ENCODE data around the gene NLGN2. TPM values are rescaled to one million over a fixed set of nuclear protein-coding genes. Genes with fewer than 3 reads are reported as not detected.

Gene NLGN2
- polyA plus RNA-seq, 1 donor from 2014 or later, result 13.8 TPM

GRCh38 chr17:7428557-7428956, 20.9 kb downstream of the NLGN2 start, which contains the start of gene SPEM3:
TSS of gene SPEM3 (plus strand) at chr17:7428857. CDS start at chr17:7428903, 46 bp downstream.
- Histone ChIP-seq H3K79me2 (replicated peaks; ENCODE audit: insufficient read depth, low read length) (no peaks in the 10 kb centered on the region), H2AFZ (ENCODE audit: low read depth, low read length) (no peak within 1 kb of the TSS), H3K36me3 (ENCODE audit: insufficient read depth, low read length) (no peaks in the 10 kb centered on the region), H3K27ac (ENCODE audit: low read length) (no peak within 1 kb of the TSS), H3K9ac (ENCODE audit: low read length) (no peak within 1 kb of the TSS), H3K27me3 (ENCODE audit: insufficient read depth, low read depth, low read length) (no peaks in the 10 kb centered on the region), H4K20me1 (ENCODE audit: insufficient read depth) (no peaks in the 10 kb centered on the region), H3K4me3 (ENCODE audit: low read length) (no peak within 1 kb of the TSS), H3F3A (ENCODE audit: insufficient read depth, low read length, poor library complexity, severe bottlenecking) (no peaks in the 10 kb centered on the region), H3K4me2 (ENCODE audit: low read length) (no peak within 1 kb of the TSS), H3K9me2 (ENCODE audit: insufficient read depth, low read length) (no peaks in the 10 kb centered on the region), H3K9me3 (ENCODE audit: low read length) (no peaks in the 10 kb centered on the region)
- TF ChIP-seq EZH2 (IDR thresholded peaks at IDR 0.05; ENCODE audit: borderline replicate concordance, insufficient read depth, low read length, poor library complexity, severe bottlenecking) (no peak), MXI1 (conservative IDR thresholded peaks at IDR 0.05; ENCODE audit: poor library complexity, severe bottlenecking) (no peak), EP300 (conservative IDR thresholded peaks at IDR 0.05; ENCODE audit: poor library complexity, severe bottlenecking) (no peak), SMC3 (conservative IDR thresholded peaks at IDR 0.05; ENCODE audit: poor library complexity) (no peak), POLR2AphosphoS5 (IDR thresholded peaks at IDR 0.05) (no peak), TAF1 (IDR thresholded peaks at IDR 0.05; ENCODE audit: low read depth) (no peak), RAD21 (conservative IDR thresholded peaks at IDR 0.05) (no peak), REST (IDR thresholded peaks at IDR 0.05; ENCODE audit: borderline replicate concordance) (no peak), CTCF (IDR thresholded peaks at IDR 0.05; ENCODE audit: poor library complexity, severe bottlenecking) (no peak)

GRCh38 chr17:7429722-7430121, 22.1 kb downstream of the NLGN2 start:
- Histone ChIP-seq H3K27ac (ENCODE audit: low read length) (no peak overlapping the region), H3K36me3 (ENCODE audit: insufficient read depth, low read length) (no peaks in the 10 kb centered on the region), H3K9me2 (ENCODE audit: insufficient read depth, low read length) (no peaks in the 10 kb centered on the region), H3K9me3 (ENCODE audit: low read length) (no peaks in the 10 kb centered on the region), H2AFZ (ENCODE audit: low read depth, low read length) (no peak overlapping the region), H4K20me1 (ENCODE audit: insufficient read depth) (no peaks in the 10 kb centered on the region), H3K4me2 (ENCODE audit: low read length) (no peak overlapping the region), H3K9ac (ENCODE audit: low read length) (no peak overlapping the region), H3K79me2 (replicated peaks; ENCODE audit: insufficient read depth, low read length) (no peaks in the 10 kb centered on the region), H3K27me3 (ENCODE audit: insufficient read depth, low read depth, low read length) (no peaks in the 10 kb centered on the region), H3K4me3 (ENCODE audit: low read length) (no peak overlapping the region), H3F3A (ENCODE audit: insufficient read depth, low read length, poor library complexity, severe bottlenecking) (no peaks in the 10 kb centered on the region)
- TF ChIP-seq MXI1 (conservative IDR thresholded peaks at IDR 0.05; ENCODE audit: poor library complexity, severe bottlenecking) (no peak), TAF1 (IDR thresholded peaks at IDR 0.05; ENCODE audit: low read depth) (no peak), POLR2AphosphoS5 (IDR thresholded peaks at IDR 0.05) (no peak), SMC3 (conservative IDR thresholded peaks at IDR 0.05; ENCODE audit: poor library complexity) (no peak), REST (IDR thresholded peaks at IDR 0.05; ENCODE audit: borderline replicate concordance) (no peak), CTCF (IDR thresholded peaks at IDR 0.05; ENCODE audit: poor library complexity, severe bottlenecking) (no peak), RAD21 (conservative IDR thresholded peaks at IDR 0.05) (no peak), EP300 (conservative IDR thresholded peaks at IDR 0.05; ENCODE audit: poor library complexity, severe bottlenecking) (no peak), EZH2 (IDR thresholded peaks at IDR 0.05; ENCODE audit: borderline replicate concordance, insufficient read depth, low read length, poor library complexity, severe bottlenecking) (no peak)
